HG03432 (cell line): ENCODE data around the gene PADI1.
A peak's percentile ranks its signal among the peaks of the same experiment; 100 is the strongest.

Source experiments
- ATAC-seq: cut with Tn5 transposase; IDR thresholded peaks from one replicate; pipeline ENCODE4 v1.9.1; 2021; ENCODE audit warnings: mild to moderate bottlenecking, moderate library complexity; ENCODE audit not compliant: unreplicated experiment

The PADI1 gene

GRCh38 chr1:17265950-17266349 is 61.0 kb downstream of the PADI1 start:
- ATAC-seq = no peak

GRCh38 chr1:17270891-17271765 is 66.2 kb downstream of the PADI1 start:
- no peak for ATAC-seq

GRCh38 chr1:17272066-17272465 is 67.1 kb downstream of the PADI1 start:
- ATAC-seq = no peak

GRCh38 chr1:17272646-17273045 is 67.7 kb downstream of the PADI1 start:
- no peak for ATAC-seq

- ATAC-seq = no peak
Measured at GRCh38 chr1:17273096-17273495, 68.2 kb downstream of the PADI1 start.

- ATAC-seq = peak; percentile 58
Measured at GRCh38 chr1:17274186-17275170, 69.5 kb downstream of the PADI1 start.

- ATAC-seq = no peak
Measured at GRCh38 chr1:17276568-17276967, 71.6 kb downstream of the PADI1 start.

- ATAC-seq = no peak
Measured at GRCh38 chr1:17277511-17278159, 72.7 kb downstream of the PADI1 start.

- ATAC-seq = no peak
Measured at GRCh38 chr1:17278996-17279830, 74.3 kb downstream of the PADI1 start.

- no peak for ATAC-seq
Measured at GRCh38 chr1:17280436-17280835, 75.5 kb downstream of the PADI1 start.

- ATAC-seq = no peak
Measured at GRCh38 chr1:17280894-17281293, 76.0 kb downstream of the PADI1 start.

- ATAC-seq = no peak
Measured at GRCh38 chr1:17281775-17282181, 76.8 kb downstream of the PADI1 start.

- ATAC-seq = no peak
Measured at GRCh38 chr1:17282836-17283235, 77.9 kb downstream of the PADI1 start.

- no peak for ATAC-seq
Measured at GRCh38 chr1:17286646-17287045, 81.7 kb downstream of the PADI1 start.

- ATAC-seq = no peak
Measured at GRCh38 chr1:17287130-17287776, 82.3 kb downstream of the PADI1 start.

- ATAC-seq = no peak
Measured at GRCh38 chr1:17289721-17290120, 84.8 kb downstream of the PADI1 start.

- ATAC-seq = no peak
Measured at GRCh38 chr1:17290553-17290952, 85.6 kb downstream of the PADI1 start.

GRCh38 chr1:17292299-17293160 is 87.6 kb downstream of the PADI1 start:
- ATAC-seq = no peak
